WTC11 (cell line): Measurements from ENCODE around the gene SEC24B.

ENCODE experiments used
- CREB1 ChIP-seq: sonication (generic); formaldehyde crosslinking; IDR thresholded peaks from 2 replicates; pipeline ENCODE4 v1.8.0; 2023; ENCODE audit warnings: mild to moderate bottlenecking, missing genetic modification reagents
- CTCF ChIP-seq: fragments of 200-600 bp; IDR thresholded peaks from 2 replicates; pipeline ENCODE4 v1.8.0; 2022; ENCODE audit warnings: antibody characterized with exemption
- ETV6 ChIP-seq: sonication (generic); formaldehyde crosslinking; IDR thresholded peaks from 2 replicates; pipeline ENCODE4 v1.8.1; 2022; ENCODE audit warnings: mild to moderate bottlenecking, missing genetic modification reagents
- KAT7 ChIP-seq: sonication (generic); formaldehyde crosslinking; IDR thresholded peaks from 2 replicates; pipeline ENCODE4 v1.8.1; 2023; ENCODE audit warnings: missing genetic modification reagents, mild to moderate bottlenecking, borderline replicate concordance
- MAX ChIP-seq: sonication (generic); formaldehyde crosslinking; IDR thresholded peaks from 2 replicates; pipeline ENCODE4 v1.8.0; 2022; ENCODE audit warnings: mild to moderate bottlenecking, missing genetic modification reagents
- NR2C2 ChIP-seq: sonication (generic); formaldehyde crosslinking; IDR thresholded peaks from 2 replicates; pipeline ENCODE4 v1.8.0; 2022; ENCODE audit warnings: mild to moderate bottlenecking, missing genetic modification reagents
- TCF7 ChIP-seq: sonication (generic); formaldehyde crosslinking; IDR thresholded peaks from 2 replicates; pipeline ENCODE4 v1.8.0; 2022; ENCODE audit warnings: mild to moderate bottlenecking, low read depth, missing genetic modification reagents, moderate library complexity
- USF2 ChIP-seq: sonication (generic); formaldehyde crosslinking; IDR thresholded peaks from 2 replicates; pipeline ENCODE4 v1.8.1; 2023; ENCODE audit warnings: mild to moderate bottlenecking, missing genetic modification reagents, moderate library complexity
- ZNF121 ChIP-seq: sonication (generic); formaldehyde crosslinking; IDR thresholded peaks from 2 replicates; pipeline ENCODE4 v1.8.0; 2023; ENCODE audit warnings: missing genetic modification reagents
- TF ChIP-seq, protein P1 (sequence below): sonication (generic); formaldehyde crosslinking; IDR thresholded peaks from 2 replicates; pipeline ENCODE4 v1.8.1; 2023; ENCODE audit warnings: mild to moderate bottlenecking, missing genetic modification reagents, borderline replicate concordance
- TF ChIP-seq, protein P2 (sequence below): sonication (generic); formaldehyde crosslinking; IDR thresholded peaks from 2 replicates; pipeline ENCODE4 v1.8.0; 2023; ENCODE audit warnings: missing genetic modification reagents

GRCh38 chr4:109552237-109552636 is 118.6 kb downstream of the SEC24B start:
- TF ChIP-seq CTCF, result no peak
- TF ChIP-seq NR2C2 (CRISPR knock-in tag), result no peak
- TF ChIP-seq TCF7 (CRISPR knock-in tag), result no peak
- TF ChIP-seq MAX (CRISPR knock-in tag), result no peak
- TF ChIP-seq USF2 (CRISPR knock-in tag), result no peak
- TF ChIP-seq ZNF121, result no peak
- no peak for TF ChIP-seq KAT7 (CRISPR knock-in tag)
- no peak for TF ChIP-seq CREB1 (CRISPR knock-in tag)
- TF ChIP-seq ETV6, result no peak
- TF ChIP-seq, protein P1, sequence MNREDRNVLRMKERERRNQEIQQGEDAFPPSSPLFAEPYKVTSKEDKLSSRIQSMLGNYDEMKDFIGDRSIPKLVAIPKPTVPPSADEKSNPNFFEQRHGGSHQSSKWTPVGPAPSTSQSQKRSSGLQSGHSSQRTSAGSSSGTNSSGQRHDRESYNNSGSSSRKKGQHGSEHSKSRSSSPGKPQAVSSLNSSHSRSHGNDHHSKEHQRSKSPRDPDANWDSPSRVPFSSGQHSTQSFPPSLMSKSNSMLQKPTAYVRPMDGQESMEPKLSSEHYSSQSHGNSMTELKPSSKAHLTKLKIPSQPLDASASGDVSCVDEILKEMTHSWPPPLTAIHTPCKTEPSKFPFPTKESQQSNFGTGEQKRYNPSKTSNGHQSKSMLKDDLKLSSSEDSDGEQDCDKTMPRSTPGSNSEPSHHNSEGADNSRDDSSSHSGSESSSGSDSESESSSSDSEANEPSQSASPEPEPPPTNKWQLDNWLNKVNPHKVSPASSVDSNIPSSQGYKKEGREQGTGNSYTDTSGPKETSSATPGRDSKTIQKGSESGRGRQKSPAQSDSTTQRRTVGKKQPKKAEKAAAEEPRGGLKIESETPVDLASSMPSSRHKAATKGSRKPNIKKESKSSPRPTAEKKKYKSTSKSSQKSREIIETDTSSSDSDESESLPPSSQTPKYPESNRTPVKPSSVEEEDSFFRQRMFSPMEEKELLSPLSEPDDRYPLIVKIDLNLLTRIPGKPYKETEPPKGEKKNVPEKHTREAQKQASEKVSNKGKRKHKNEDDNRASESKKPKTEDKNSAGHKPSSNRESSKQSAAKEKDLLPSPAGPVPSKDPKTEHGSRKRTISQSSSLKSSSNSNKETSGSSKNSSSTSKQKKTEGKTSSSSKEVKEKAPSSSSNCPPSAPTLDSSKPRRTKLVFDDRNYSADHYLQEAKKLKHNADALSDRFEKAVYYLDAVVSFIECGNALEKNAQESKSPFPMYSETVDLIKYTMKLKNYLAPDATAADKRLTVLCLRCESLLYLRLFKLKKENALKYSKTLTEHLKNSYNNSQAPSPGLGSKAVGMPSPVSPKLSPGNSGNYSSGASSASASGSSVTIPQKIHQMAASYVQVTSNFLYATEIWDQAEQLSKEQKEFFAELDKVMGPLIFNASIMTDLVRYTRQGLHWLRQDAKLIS, result no peak
- TF ChIP-seq, protein P2, sequence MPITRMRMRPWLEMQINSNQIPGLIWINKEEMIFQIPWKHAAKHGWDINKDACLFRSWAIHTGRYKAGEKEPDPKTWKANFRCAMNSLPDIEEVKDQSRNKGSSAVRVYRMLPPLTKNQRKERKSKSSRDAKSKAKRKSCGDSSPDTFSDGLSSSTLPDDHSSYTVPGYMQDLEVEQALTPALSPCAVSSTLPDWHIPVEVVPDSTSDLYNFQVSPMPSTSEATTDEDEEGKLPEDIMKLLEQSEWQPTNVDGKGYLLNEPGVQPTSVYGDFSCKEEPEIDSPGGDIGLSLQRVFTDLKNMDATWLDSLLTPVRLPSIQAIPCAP (CRISPR knock-in tag), result no peak
